Measurements from ENCODE around the gene WNT9B. TPM values are rescaled to one million over a fixed set of nuclear protein-coding genes. Genes with fewer than 3 reads are reported as not detected.

Gene WNT9B
- total RNA-seq, 1 donor from 2014 or later = not detected

DNA sequence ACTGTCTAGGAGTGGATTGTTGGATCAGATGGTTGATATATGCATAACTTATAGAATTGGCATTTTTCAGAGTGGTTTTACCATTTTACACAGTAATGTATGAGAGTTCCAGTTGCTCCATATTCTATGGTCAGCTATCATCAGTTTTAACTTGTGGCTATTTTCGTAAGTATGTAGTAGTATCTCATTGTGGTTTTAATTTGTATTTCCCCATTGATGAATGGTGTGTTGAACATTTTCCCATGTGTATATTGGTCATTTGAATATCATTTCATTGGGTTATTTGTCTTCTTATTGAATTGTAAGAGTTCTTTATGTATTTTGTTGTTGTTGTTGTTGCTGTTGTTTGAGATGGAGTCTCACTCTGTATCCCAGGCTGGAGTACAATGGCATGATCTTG is 6.2 kb downstream of the WNT9B start:
- DNase-seq = no peak

DNA sequence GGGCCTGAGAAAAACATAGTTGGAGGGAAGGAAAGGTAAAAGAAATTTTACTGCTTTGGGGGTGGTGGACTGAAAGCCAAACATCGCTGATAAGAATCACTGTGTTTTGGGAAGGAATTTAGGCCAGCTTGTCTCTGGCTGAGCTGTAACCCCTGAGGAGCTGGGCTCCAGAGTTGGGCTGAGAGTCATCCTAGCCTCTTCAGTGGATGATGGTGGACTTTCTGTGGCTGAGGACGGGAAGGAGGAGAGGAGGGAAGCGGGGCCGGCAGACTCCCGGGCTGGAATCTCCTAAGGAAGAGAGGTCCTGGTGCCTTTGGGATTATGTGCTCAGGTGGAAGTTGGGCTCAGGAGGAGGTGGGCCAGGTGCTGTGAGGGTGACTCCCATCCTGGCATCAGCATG is 8.6 kb downstream of the WNT9B start:
- DNase-seq = no peak

DNA sequence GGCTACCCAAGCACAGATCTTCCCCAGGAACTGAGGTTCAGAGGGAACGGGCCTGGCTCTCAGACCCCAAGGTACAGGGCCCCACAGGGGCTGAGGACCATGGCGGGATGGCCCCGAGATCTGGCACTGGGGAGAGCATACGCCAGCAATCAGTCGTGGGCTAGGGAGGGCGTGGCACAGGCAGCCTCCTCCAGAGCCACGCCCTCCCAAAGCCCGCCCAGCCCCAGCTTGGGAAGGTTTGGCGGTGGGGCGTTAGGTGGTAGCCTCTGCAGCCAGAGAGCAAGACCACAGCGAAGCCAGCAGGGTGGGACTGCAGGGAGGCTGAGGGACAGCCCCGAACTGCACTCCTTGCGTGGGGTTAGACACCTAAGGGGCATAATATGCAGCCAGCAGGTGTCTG is 11.6 kb downstream of the WNT9B start:
- no peak for DNase-seq

DNA sequence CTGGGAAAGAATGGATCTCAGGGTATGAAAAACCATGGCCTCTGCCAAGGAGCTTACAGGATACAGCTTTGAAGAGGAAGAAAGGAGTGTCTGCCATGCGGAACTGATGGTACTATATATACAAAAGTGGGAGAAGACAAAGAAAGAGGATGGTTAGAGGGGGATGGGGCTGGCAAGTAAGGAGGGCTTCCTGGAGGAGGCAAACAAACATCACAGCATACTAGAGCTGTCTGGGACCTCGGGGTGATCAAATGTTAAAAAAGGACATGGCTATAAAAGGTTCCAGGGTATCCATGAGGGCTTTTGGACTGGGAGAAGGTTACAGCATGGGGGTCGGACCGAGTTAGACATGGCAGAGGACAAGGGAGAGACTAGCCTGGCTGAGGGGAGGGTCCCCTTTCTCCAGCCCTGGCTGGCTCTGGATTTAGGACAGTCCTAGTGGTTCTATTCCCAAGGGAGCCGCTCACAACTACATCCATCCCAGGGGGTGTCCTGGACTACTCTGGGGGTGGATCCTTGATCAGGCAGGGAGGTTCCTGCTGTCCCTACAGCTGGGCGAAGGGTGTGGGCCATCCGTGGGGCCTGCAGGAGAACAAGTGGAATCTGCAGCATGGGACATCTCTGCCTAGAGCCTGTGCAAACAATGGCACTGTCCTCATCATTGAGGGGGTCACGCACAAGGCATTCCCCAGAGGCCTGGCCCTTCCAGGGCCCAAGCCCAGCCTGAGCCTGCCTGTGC is 12.2 kb downstream of the WNT9B start:
- no peak for DNase-seq

- no peak for DNase-seq
Measured at GRCh38 chr17:46865100-46865499, 13.7 kb downstream of the WNT9B start.

DNA sequence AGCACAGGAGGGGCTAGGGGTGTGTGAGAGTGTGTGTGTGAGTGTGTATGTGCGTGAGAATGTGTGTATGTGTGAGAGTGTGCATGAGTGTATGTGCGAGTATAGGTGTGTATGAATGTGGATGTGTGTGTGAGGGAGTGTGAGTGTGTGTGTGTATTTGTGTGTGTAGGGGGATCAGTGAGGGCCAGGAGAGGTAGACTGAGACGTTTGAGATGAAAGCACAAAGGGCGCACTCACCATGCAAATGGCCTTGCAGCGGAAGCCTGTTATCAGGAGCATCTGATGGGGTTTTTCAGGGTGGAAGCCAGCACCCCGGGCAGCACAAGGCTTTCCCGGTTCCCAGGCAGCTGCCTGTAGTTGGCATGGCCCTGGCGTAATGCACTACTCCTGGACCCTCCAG is 14.9 kb downstream of the WNT9B start:
- no peak for DNase-seq

DNA sequence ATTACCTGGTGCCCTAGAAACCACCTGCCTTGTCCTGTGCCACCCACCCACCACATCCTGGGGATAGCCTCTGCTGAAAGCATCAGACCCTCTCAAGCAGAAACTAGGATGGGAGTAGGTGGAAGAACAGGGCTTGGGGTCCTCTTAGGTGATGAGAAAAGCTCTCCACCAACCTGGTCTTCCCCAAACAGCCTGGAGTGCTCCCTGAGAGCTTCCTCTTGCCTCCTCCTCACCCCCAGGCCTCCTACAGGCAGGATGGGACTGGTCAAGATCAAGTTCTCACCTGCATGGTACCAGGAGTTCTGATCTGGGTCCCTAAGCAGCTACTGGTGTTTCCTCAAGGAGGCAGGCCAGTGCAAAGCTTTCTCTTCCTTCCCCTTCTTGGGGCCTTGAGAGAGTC is 15.4 kb downstream of the WNT9B start:
- DNase-seq = no peak

DNA sequence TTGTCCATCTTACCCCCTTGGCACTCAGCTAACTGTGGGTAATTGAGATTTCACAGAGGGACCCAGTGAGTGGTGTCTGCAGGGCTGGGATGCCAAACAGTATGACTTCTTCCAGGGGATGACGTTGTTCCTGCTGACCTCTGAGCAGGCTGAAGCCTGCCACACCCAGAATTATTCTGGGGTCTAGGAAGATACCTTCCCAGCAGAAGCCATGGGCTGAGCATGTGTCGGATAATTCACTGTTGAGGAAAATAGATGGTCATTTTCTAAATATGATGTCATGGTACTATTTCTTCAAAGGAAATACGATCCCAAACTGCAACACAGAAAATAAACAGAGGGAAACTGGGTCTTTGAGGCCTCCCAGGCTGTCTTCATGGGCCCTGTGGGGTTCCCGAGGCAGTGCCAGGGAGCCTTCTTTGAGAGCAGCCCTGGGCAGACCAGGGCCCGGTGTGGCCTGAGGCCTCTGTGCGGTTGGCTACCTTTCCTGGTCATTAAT is 17.4 kb downstream of the WNT9B start:
- no peak for DNase-seq

- no peak for DNase-seq
Measured at GRCh38 chr17:46869296-46869695, 17.9 kb downstream of the WNT9B start.

DNA sequence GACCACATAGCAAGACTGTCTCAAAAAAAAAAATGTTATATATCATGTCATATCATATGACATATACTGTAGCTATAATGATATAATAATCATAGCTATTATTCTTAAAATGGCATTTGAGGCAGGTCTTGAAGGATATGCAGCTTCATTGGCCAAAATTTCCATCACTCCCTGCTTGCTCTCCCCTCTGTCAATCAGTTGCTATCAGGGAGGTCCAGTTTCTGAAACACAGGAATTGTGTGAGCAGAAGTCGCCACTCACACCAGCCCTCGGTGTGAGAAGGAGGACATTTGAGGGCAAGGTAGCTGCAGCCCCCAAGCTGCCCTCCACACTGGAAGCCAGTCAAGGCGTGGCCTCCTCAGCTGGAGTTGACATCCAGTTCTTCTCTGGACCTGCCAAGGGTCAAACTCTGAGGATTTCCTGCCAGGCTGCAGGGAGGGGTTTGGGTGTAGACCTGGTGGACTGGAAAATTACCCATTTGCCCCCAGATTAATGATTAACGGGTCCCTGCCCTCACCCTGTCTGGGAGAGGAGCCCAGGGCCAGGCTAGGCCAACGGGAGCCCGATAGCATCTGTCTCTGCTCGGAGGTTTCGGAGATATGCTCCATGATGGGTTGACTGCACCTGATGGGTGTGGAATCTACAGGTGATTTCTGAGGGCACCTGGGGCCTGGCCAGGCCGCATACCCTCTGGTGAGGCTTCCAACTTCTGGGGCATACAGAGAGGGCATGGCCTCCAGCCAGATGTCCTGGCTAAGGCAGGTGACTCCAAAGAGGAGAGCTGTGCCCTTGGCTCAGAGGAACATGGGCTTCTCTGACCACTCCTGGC is 18.8 kb downstream of the WNT9B start:
- DNase-seq = no peak

GRCh38 chr17:46872421-46872820 is 21.0 kb downstream of the WNT9B start:
- no peak for DNase-seq

DNA sequence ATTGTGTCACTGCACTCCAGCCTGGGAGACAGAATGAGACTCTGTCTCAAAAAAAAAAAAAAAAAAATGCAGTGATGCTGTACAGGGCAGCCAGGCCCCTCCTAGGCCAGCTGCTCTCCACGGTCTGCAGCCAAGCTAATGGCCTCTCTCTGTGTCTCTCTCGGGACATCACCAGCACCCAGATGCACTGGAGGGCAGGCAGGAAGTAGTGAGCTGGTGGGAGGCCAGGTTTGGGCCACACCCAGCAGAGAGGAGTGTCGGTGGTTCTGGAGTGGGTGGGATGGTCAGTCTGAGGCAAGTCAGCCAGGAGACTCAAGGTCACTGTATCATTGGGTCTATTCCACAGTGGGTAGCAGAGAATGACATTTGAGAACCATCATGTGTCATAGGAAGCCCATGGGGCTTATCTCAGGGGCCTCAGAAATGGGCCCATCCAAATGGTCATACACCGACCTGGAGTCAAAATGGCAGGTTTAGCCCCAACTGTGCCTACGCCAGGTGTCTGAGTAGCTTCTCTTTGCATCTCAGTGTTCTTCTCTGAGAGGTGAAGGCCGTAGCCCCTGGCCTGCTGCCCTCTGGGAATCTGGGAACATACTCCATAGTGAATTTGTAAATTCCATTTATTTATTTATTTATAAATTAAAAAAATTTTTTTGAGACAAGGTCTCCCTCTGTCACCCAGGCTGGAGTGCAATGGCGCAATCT is 22.7 kb downstream of the WNT9B start:
- DNase-seq = no peak

DNA sequence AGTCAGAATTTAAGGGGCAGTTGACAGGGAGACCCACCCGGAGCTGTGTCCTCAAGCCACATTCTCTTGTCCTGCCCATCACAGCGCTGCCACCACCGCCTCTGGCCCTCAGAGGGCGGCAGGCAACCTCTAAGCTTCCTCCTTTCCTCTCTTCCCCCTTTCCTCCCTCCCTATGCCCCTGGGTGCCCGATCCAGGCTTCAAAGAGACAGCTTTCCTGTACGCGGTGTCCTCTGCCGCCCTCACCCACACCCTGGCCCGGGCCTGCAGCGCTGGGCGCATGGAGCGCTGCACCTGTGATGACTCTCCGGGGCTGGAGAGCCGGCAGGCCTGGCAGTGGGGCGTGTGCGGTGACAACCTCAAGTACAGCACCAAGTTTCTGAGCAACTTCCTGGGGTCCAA is 23.5 kb downstream of the WNT9B start:
- DNase-seq = no peak

DNA sequence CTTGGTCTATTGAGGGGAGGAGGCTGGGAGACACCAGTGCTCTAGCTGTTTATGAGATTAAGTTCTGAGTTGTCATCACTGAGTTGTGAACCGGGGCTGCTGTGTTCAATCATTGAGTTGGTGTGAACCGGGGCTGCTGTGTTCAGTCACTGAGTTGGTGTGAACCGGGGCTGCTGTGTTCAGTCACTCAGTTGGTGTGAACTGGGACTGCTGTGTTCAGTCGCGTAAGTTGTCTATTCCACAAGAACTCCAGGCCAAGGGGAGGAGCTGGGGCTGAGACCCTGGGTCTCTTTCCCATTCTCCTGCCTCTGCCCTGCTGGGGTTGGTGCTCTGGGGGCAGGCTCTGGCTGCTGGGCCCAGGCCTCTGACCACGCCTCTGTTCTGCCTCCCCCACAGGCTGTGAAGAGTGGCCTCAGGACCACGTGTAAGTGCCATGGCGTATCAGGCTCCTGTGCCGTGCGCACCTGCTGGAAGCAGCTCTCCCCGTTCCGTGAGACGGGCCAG is 24.5 kb downstream of the WNT9B start:
- DNase-seq = no peak

- no peak for DNase-seq
Measured at GRCh38 chr17:46876353-46876887, 25.0 kb downstream of the WNT9B start.

DNA sequence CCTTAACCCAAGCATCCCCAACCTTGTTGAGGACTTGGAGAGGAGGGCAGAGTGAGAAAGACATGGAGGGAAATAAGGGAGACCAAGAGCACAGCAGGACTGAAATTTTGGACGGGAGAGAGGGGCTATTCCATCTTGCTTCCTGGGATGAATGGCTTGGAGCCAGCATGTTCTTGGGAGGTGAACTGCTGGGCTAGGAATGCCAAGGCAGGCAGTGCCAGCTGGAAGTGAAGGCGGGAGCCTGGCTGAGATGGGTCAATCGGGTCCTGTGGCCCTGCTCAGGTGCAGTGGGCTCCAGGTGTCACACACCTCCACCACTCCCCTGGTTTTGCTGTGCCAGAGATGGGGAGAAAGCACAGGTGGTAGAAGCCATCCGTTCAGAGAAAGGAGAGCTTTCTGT is 25.5 kb downstream of the WNT9B start:
- DNase-seq = no peak

DNA sequence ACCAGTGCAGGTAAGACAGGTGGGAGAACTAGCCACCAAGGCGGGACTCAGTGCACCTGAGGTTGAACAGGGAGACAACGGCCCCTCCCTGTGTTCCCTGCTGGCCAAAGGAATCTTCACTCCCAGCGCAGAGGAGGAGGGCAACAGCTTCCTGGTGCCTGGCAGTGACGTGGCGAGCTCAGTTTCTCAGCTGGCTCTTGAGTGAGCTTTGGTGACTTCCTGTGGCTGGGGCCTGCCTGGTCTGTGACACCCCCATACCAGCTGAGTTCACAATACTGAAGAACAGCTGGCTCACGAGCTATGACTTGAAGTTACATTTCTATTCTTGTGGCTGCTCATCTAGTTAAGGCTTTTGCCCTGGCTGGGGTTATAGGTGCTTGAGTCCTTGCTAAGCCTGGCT is 26.1 kb downstream of the WNT9B start:
- no peak for DNase-seq

DNA sequence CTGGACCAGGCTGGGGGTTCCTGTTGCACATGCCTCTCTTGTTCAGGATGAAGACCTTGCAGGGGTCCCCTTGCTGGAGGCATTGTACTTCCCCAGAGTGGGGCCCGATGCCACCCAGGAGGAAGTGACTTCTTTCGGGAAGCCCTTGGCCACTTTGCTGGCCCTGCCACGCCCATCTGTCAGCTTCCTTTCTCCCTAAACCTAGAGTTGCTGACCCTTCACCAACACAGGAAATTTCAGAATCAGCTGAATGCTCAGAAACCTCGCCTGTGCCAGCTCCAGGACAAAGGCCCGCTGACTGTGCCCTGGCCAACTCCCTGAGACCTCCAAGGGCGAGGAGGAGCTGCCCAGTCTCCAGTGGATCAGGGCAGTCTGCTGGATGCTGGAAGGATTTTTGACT is 26.7 kb downstream of the WNT9B start:
- DNase-seq = no peak

DNA sequence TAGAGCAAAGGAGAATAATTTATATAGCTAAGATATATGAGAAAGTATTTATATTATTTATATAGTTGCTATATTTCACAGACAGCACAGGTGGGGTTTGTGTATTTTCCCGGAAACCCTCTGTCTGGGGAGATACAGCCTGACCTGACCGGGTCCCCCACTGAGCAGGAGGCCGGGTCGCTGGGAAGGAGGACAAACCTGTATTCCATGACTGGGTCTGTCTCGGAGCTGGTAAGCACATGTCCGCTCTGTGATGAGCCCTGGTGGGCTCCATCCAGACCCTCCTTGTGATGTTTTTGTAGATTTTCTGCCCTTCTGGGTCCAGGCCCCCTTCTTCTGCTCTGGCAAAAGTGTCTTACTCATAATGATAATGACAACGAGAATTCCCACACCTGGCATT is 27.7 kb downstream of the WNT9B start:
- no peak for DNase-seq

DNA sequence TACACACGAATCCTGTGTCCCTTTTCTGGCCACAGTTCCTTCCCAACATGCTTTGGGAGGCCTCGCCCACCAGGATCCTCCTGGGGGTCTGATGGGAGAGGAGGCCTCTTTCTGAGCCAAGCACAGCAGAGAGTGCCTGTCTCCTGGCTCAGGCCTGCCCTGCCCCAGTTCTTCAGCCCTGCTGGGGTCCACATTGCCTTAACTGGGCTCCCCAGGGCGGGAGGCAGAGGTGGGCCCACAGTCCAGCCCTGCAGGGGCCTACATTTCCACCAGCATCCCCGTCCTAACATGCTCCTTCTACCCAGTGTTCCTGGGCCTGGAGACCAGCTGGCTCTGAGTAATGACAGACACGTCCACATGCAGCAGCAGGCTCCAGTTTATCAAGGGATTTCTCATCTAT is 29.6 kb downstream of the WNT9B start:
- DNase-seq = no peak

DNA sequence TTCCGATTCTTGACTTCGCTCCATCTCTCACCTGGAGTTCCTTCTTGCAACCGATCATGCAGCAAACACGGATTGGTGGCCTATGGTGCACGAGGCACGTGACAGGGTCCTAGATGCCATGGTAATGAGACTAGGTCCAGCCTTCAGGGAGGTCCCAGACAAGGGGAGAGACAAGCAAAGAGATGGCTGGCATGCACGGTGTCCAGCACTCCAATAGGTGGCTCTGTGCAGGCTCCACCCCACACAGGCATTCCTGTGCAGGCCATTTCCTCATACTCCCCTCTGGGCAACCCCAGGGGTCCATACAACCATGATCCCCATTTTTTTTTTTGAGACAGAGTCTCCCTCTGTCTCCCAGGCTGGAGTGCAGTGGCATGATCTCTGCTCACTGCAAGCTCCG is 31.3 kb downstream of the WNT9B start:
- DNase-seq = no peak

DNA sequence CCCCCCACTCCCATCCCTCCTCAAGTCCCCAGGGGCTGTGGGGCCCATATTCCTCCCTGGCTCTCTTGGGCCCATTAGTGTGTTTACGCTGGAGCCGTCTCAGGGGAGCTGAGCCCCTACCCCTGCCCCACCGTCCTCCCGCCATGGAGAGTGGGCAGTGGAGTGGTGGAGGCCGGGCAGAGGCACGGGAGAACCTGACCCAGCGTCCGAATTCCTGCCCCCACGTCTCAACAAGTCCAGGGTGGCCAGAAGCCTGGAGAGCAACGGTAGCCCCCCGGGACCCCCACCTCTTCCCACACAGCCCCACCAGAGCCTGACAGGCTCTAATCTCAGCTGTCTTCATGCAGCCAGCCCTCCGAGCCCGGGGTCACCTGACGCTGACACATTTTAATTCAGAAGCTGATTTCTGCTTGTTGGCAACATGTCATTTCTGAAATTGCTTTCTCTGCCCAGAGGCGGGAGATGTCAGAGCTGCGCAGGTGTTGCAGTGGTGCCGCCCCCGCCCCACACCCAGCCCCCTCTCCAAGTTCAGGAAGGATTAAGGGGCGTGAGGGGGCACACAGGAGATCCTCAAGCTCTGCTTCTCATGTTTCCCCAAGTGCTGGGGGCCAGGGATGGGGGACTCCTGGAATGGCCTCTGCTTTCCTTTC is 32.6 kb downstream of the WNT9B start:
- DNase-seq = no peak
